Activated CD4-positive, alpha-beta T cell treated with anti-CD3 and anti-CD28 coated beads, Interleukin-2, amount 10 ng/mL, durations not matched to agents 24 days and 14 days (primary cell): Measurements from ENCODE around the gene ZC3H15. TPM values are rescaled to one million over a fixed set of nuclear protein-coding genes. Genes with fewer than 3 reads are reported as not detected.
A peak's percentile ranks its signal among the peaks of the same experiment; 100 is the strongest.
"Not testable (repeated sequence)": the region's sequence is repeated elsewhere in the genome, so short reads cannot be mapped to it uniquely, and the experiment has no call there.

ENCODE experiments used
- DNase-seq: peaks from one replicate; pipeline ENCODE4 v3.0.0; 2022
- H3K27ac Mint-ChIP-seq: one replicate; pipeline ENCODE4 v1.8.0; 2022; ENCODE audit warnings: mild to moderate bottlenecking, mixed read lengths
- H3K27me3 Mint-ChIP-seq: one replicate; pipeline ENCODE4 v1.8.0; 2022; ENCODE audit warnings: mixed read lengths
- H3K36me3 Mint-ChIP-seq: one replicate; pipeline ENCODE4 v1.8.0; 2022; ENCODE audit warnings: low read depth, mild to moderate bottlenecking, mixed read lengths
- H3K4me1 Mint-ChIP-seq: one replicate; pipeline ENCODE4 v1.8.0; 2021; ENCODE audit warnings: mixed read lengths
- H3K4me3 Mint-ChIP-seq: one replicate; pipeline ENCODE4 v1.8.0; 2022; ENCODE audit warnings: mild to moderate bottlenecking, moderate library complexity, mixed read lengths
- H3K9me3 Mint-ChIP-seq: one replicate; pipeline ENCODE4 v1.8.0; 2021; ENCODE audit warnings: mixed read lengths
- intact Hi-C: fragments of 100-400 bp; cut with micrococcal nuclease; formaldehyde crosslinking; loops from one replicate; pipeline ENCODE4 v1.15.1; 2023
- total RNA-seq: library from RNA; stranded (reverse); gene quantifications from 2 replicates; pipeline ENCODE4 v1.2.3, GENCODE V29; 2022

ZC3H15 gene
- 103 and 106 TPM in 2 replicates for total RNA-seq

GRCh38 chr2:186485871-186486650, at the start of gene ZC3H15:
Gene ZC3H15, plus strand, starts transcription at chr2:186486260. Its CDS starts 123 bp downstream, at chr2:186486383.
- H3K27ac Mint-ChIP-seq, result peak within 1 kb of the TSS; percentile 99
- peak within 1 kb of the TSS; percentile 95 for H3K4me3 Mint-ChIP-seq
- H3K27me3 Mint-ChIP-seq, result no peaks in the 10 kb centered on the region
- peaks cover 48% of the 10 kb centered on the region for H3K4me1 Mint-ChIP-seq
- DNase-seq, result peak; percentile 99
- H3K9me3 Mint-ChIP-seq, result peaks cover 2% of the 10 kb centered on the region
- intact Hi-C loops, result loop anchor here (1.0 kb wide), 3 partner anchors 18 to 155 kb away; partner anchors contain the start of gene ITGAV
- peaks cover 15% of the 10 kb centered on the region for H3K36me3 Mint-ChIP-seq

- peaks cover 9% of the 10 kb centered on the region for H3K9me3 Mint-ChIP-seq
- no peak overlapping the region for H3K27ac Mint-ChIP-seq
- H3K4me1 Mint-ChIP-seq, result no peaks in the 10 kb centered on the region
- intact Hi-C loops, result no loop called here
- no peak overlapping the region for H3K4me3 Mint-ChIP-seq
- no peaks in the 10 kb centered on the region for H3K27me3 Mint-ChIP-seq
- DNase-seq, result no peak
- no peaks in the 10 kb centered on the region for H3K36me3 Mint-ChIP-seq
Measured at GRCh38 chr2:186437719-186438118, 48.3 kb upstream of the ZC3H15 start.

GRCh38 chr2:186439673-186440095, 46.4 kb upstream of the ZC3H15 start:
- intact Hi-C loops, H3K9me3 Mint-ChIP-seq, DNase-seq, H3K27me3 Mint-ChIP-seq, H3K27ac Mint-ChIP-seq, H3K4me1 Mint-ChIP-seq, H3K36me3 Mint-ChIP-seq, H3K4me3 Mint-ChIP-seq: not testable (repeated sequence)

GRCh38 chr2:186440506-186440905, 45.6 kb upstream of the ZC3H15 start:
- H3K4me1 Mint-ChIP-seq, result no peaks in the 10 kb centered on the region
- H3K27me3 Mint-ChIP-seq, result no peaks in the 10 kb centered on the region
- no peak overlapping the region for H3K27ac Mint-ChIP-seq
- no peaks in the 10 kb centered on the region for H3K36me3 Mint-ChIP-seq
- no peak overlapping the region for H3K4me3 Mint-ChIP-seq
- no peak for DNase-seq
- intact Hi-C loops, result no loop called here
- peaks cover 9% of the 10 kb centered on the region for H3K9me3 Mint-ChIP-seq

GRCh38 chr2:186442885-186443284, 43.2 kb upstream of the ZC3H15 start:
- intact Hi-C loops, result no loop called here
- H3K9me3 Mint-ChIP-seq, result peaks cover 5% of the 10 kb centered on the region
- no peak overlapping the region for H3K4me3 Mint-ChIP-seq
- no peak for DNase-seq
- no peak overlapping the region for H3K27ac Mint-ChIP-seq
- no peaks in the 10 kb centered on the region for H3K4me1 Mint-ChIP-seq
- no peaks in the 10 kb centered on the region for H3K27me3 Mint-ChIP-seq
- H3K36me3 Mint-ChIP-seq, result no peaks in the 10 kb centered on the region

GRCh38 chr2:186443851-186444250, 42.2 kb upstream of the ZC3H15 start:
- Mint-ChIP-seq H3K9me3 (peaks cover 3% of the 10 kb centered on the region), H3K36me3 (no peaks in the 10 kb centered on the region), H3K4me3 (no peak overlapping the region), H3K27me3 (no peaks in the 10 kb centered on the region), H3K4me1 (no peaks in the 10 kb centered on the region), H3K27ac (no peak overlapping the region)
- intact Hi-C loops, result no loop called here
- no peak for DNase-seq

GRCh38 chr2:186445506-186445905, 40.6 kb upstream of the ZC3H15 start:
- no peaks in the 10 kb centered on the region for H3K9me3 Mint-ChIP-seq

GRCh38 chr2:186455613-186456012, 30.4 kb upstream of the ZC3H15 start:
- Mint-ChIP-seq H3K36me3 (no peaks in the 10 kb centered on the region), H3K4me3 (no peak overlapping the region), H3K27me3 (no peaks in the 10 kb centered on the region), H3K4me1 (no peaks in the 10 kb centered on the region), H3K27ac (no peak overlapping the region), H3K9me3 (no peaks in the 10 kb centered on the region)
- intact Hi-C loops, result no loop called here
- no peak for DNase-seq

More at GRCh38 chr2:186445506-186445905, 40.6 kb upstream of the ZC3H15 start:
- H3K36me3 Mint-ChIP-seq, result no peaks in the 10 kb centered on the region
- H3K27ac Mint-ChIP-seq, result no peak overlapping the region
- H3K27me3 Mint-ChIP-seq, result no peaks in the 10 kb centered on the region
- no peak for DNase-seq
- no peak overlapping the region for H3K4me3 Mint-ChIP-seq
- intact Hi-C loops, result no loop called here
- H3K4me1 Mint-ChIP-seq, result no peaks in the 10 kb centered on the region

- Mint-ChIP-seq H3K27ac (no peak overlapping the region), H3K9me3 (no peaks in the 10 kb centered on the region), H3K27me3 (no peaks in the 10 kb centered on the region), H3K36me3 (no peaks in the 10 kb centered on the region), H3K4me1 (no peaks in the 10 kb centered on the region), H3K4me3 (no peak overlapping the region)
- DNase-seq, result no peak
- intact Hi-C loops, result no loop called here
Measured at GRCh38 chr2:186456941-186457340, 29.1 kb upstream of the ZC3H15 start.

GRCh38 chr2:186457908-186458307, 28.2 kb upstream of the ZC3H15 start:
- no peak overlapping the region for H3K4me3 Mint-ChIP-seq
- no peak for DNase-seq
- intact Hi-C loops, result no loop called here
- no peaks in the 10 kb centered on the region for H3K36me3 Mint-ChIP-seq
- no peaks in the 10 kb centered on the region for H3K9me3 Mint-ChIP-seq
- no peaks in the 10 kb centered on the region for H3K27me3 Mint-ChIP-seq
- no peak overlapping the region for H3K27ac Mint-ChIP-seq
- H3K4me1 Mint-ChIP-seq, result no peaks in the 10 kb centered on the region

GRCh38 chr2:186459009-186459408, 27.1 kb upstream of the ZC3H15 start:
- intact Hi-C loops, result no loop called here
- H3K4me3 Mint-ChIP-seq, result no peak overlapping the region

GRCh38 chr2:186460465-186460864, 25.6 kb upstream of the ZC3H15 start:
- H3K27me3 Mint-ChIP-seq, result no peaks in the 10 kb centered on the region
- no peak for DNase-seq
- no peak overlapping the region for H3K4me3 Mint-ChIP-seq
- no peaks in the 10 kb centered on the region for H3K9me3 Mint-ChIP-seq
- H3K36me3 Mint-ChIP-seq, result no peaks in the 10 kb centered on the region
- no peaks in the 10 kb centered on the region for H3K4me1 Mint-ChIP-seq
- H3K27ac Mint-ChIP-seq, result no peak overlapping the region
- intact Hi-C loops, result no loop called here

More at GRCh38 chr2:186459009-186459408, 27.1 kb upstream of the ZC3H15 start:
- Mint-ChIP-seq H3K27ac (no peak overlapping the region), H3K9me3 (no peaks in the 10 kb centered on the region), H3K36me3 (no peaks in the 10 kb centered on the region), H3K27me3 (no peaks in the 10 kb centered on the region), H3K4me1 (no peaks in the 10 kb centered on the region)
- no peak for DNase-seq

- intact Hi-C loops, result no loop called here
- Mint-ChIP-seq H3K4me1 (no peaks in the 10 kb centered on the region), H3K36me3 (no peaks in the 10 kb centered on the region), H3K4me3 (no peak overlapping the region), H3K27me3 (no peaks in the 10 kb centered on the region), H3K9me3 (peaks cover 3% of the 10 kb centered on the region), H3K27ac (no peak overlapping the region)
- no peak for DNase-seq
Measured at GRCh38 chr2:186466743-186467142, 19.3 kb upstream of the ZC3H15 start.

GRCh38 chr2:186467421-186467820, 18.6 kb upstream of the ZC3H15 start:
- Mint-ChIP-seq H3K9me3 (peaks cover 3% of the 10 kb centered on the region), H3K4me3 (no peak overlapping the region), H3K27me3 (no peaks in the 10 kb centered on the region), H3K4me1 (no peaks in the 10 kb centered on the region), H3K36me3 (no peaks in the 10 kb centered on the region), H3K27ac (no peak overlapping the region)
- intact Hi-C loops, result no loop called here
- no peak for DNase-seq
